GM21737 (cell line): ENCODE results near the gene MUC7.
A peak's percentile ranks its signal among the peaks of the same experiment; 100 is the strongest.
"Not testable (repeated sequence)": the region's sequence is repeated elsewhere in the genome, so short reads cannot be mapped to it uniquely, and the experiment has no call there.

Source experiments
- ATAC-seq: cut with Tn5 transposase; IDR thresholded peaks from one replicate; pipeline ENCODE4 v1.9.1; 2021; ENCODE audit warnings: mild to moderate bottlenecking, moderate library complexity; ENCODE audit not compliant: unreplicated experiment

Gene MUC7

GRCh38 chr4:70471897-70472296 lies at the start of gene MUC7:
Gene MUC7, plus strand, starts transcription at chr4:70472197. Its CDS starts 1,825 bp downstream, at chr4:70474022.
- no peak for ATAC-seq

- no peak for ATAC-seq
Measured at GRCh38 chr4:70425306-70425705, 46.7 kb upstream of the MUC7 start.

GRCh38 chr4:70426789-70427188 lies 45.2 kb upstream of the MUC7 start:
- no peak for ATAC-seq

- no peak for ATAC-seq
Measured at GRCh38 chr4:70437197-70437596, 34.8 kb upstream of the MUC7 start.

- ATAC-seq = no peak
Measured at GRCh38 chr4:70442474-70442873, 29.5 kb upstream of the MUC7 start.

- ATAC-seq = no peak
Measured at GRCh38 chr4:70443329-70443728, 28.7 kb upstream of the MUC7 start.

- ATAC-seq = peak; percentile 89
Measured at GRCh38 chr4:70449220-70449619, 22.8 kb upstream of the MUC7 start.

- ATAC-seq = no peak
Measured at GRCh38 chr4:70452946-70453345, 19.1 kb upstream of the MUC7 start.

- no peak for ATAC-seq
Measured at GRCh38 chr4:70463335-70463734, 8.7 kb upstream of the MUC7 start.

- ATAC-seq = no peak
Measured at GRCh38 chr4:70473679-70474078, 1.7 kb downstream of the MUC7 start.

GRCh38 chr4:70488748-70489147 lies 16.8 kb downstream of the MUC7 start:
- no peak for ATAC-seq

- ATAC-seq = no peak
Measured at GRCh38 chr4:70496231-70496630, 24.2 kb downstream of the MUC7 start.

- not testable (repeated sequence) for ATAC-seq
Measured at GRCh38 chr4:70501838-70502237, 29.8 kb downstream of the MUC7 start.

GRCh38 chr4:70504733-70505132 lies 32.7 kb downstream of the MUC7 start:
- no peak for ATAC-seq

GRCh38 chr4:70505151-70505748 lies 33.3 kb downstream of the MUC7 start:
- ATAC-seq = peak; percentile 96

GRCh38 chr4:70508801-70509200 lies 36.8 kb downstream of the MUC7 start:
- no peak for ATAC-seq

- no peak for ATAC-seq
Measured at GRCh38 chr4:70511365-70511764, 39.4 kb downstream of the MUC7 start.

- no peak for ATAC-seq
Measured at GRCh38 chr4:70515367-70516250, 43.6 kb downstream of the MUC7 start.

GRCh38 chr4:70518269-70518668 lies 46.3 kb downstream of the MUC7 start, which contains the start of gene AMTN:
Gene AMTN, plus strand, starts transcription at chr4:70518569. Its CDS starts 209 bp downstream, at chr4:70518778.
- no peak for ATAC-seq

GRCh38 chr4:70518716-70519115 lies 46.7 kb downstream of the MUC7 start:
- no peak for ATAC-seq

- no peak for ATAC-seq
Measured at GRCh38 chr4:70522626-70523025, 50.6 kb downstream of the MUC7 start.

- ATAC-seq = no peak
Measured at GRCh38 chr4:70530997-70531396, 59.0 kb downstream of the MUC7 start.
